Activated naive CD8-positive, alpha-beta T cell (primary cell): Measurements from ENCODE around the gene CYP27B1.

Experiments
- H3K27ac Mint-ChIP-seq: one replicate; pipeline ENCODE4 v1.8.0; 2021; ENCODE audit warnings: mixed read lengths
- H3K27me3 Mint-ChIP-seq: one replicate; pipeline ENCODE4 v1.8.0; 2021; ENCODE audit warnings: mixed read lengths
- H3K36me3 Mint-ChIP-seq: one replicate; pipeline ENCODE4 v1.8.0; 2021; ENCODE audit warnings: mixed read lengths
- H3K4me1 Mint-ChIP-seq: one replicate; pipeline ENCODE4 v1.8.0; 2021; ENCODE audit warnings: low read depth, mixed read lengths
- H3K4me3 Mint-ChIP-seq: one replicate; pipeline ENCODE4 v1.8.0; 2021; ENCODE audit warnings: mild to moderate bottlenecking, mixed read lengths
- H3K9me3 Mint-ChIP-seq: one replicate; pipeline ENCODE4 v1.8.0; 2021; ENCODE audit warnings: low read depth, mixed read lengths

CYP27B1 gene

GRCh38 chr12:57766464-57767304, at the start of gene CYP27B1:
Gene CYP27B1, minus strand, starts transcription at chr12:57767078. Its CDS starts 37 bp downstream, at chr12:57767041.
- peaks cover 13% of the 10 kb centered on the region for H3K36me3 Mint-ChIP-seq
- H3K27ac Mint-ChIP-seq, result peak within 1 kb of the TSS; percentile 72
- H3K4me1 Mint-ChIP-seq, result peaks cover 42% of the 10 kb centered on the region
- H3K4me3 Mint-ChIP-seq, result peak within 1 kb of the TSS; percentile 91
- no peaks in the 10 kb centered on the region for H3K9me3 Mint-ChIP-seq
- H3K27me3 Mint-ChIP-seq, result no peaks in the 10 kb centered on the region

GRCh38 chr12:57816001-57816854, 49.4 kb upstream of the CYP27B1 start:
- Mint-ChIP-seq H3K27ac (no peak overlapping the region), H3K4me3 (no peak overlapping the region), H3K36me3 (peaks cover 2% of the 10 kb centered on the region), H3K4me1 (peaks cover 6% of the 10 kb centered on the region), H3K9me3 (no peaks in the 10 kb centered on the region), H3K27me3 (no peaks in the 10 kb centered on the region)

GRCh38 chr12:57815177-57816000, 48.5 kb upstream of the CYP27B1 start:
- Mint-ChIP-seq H3K9me3 (no peaks in the 10 kb centered on the region), H3K27ac (peak overlapping the region; percentile 50), H3K4me3 (peak overlapping the region; percentile 69), H3K36me3 (peaks cover 2% of the 10 kb centered on the region), H3K27me3 (no peaks in the 10 kb centered on the region), H3K4me1 (peaks cover 6% of the 10 kb centered on the region)

GRCh38 chr12:57813971-57814772, 47.3 kb upstream of the CYP27B1 start:
- no peak overlapping the region for H3K27ac Mint-ChIP-seq
- H3K4me1 Mint-ChIP-seq, result peaks cover 6% of the 10 kb centered on the region
- peaks cover 2% of the 10 kb centered on the region for H3K36me3 Mint-ChIP-seq
- H3K9me3 Mint-ChIP-seq, result no peaks in the 10 kb centered on the region
- no peaks in the 10 kb centered on the region for H3K27me3 Mint-ChIP-seq
- H3K4me3 Mint-ChIP-seq, result no peak overlapping the region

GRCh38 chr12:57813111-57813970, 46.5 kb upstream of the CYP27B1 start:
- peaks cover 2% of the 10 kb centered on the region for H3K36me3 Mint-ChIP-seq
- no peaks in the 10 kb centered on the region for H3K27me3 Mint-ChIP-seq
- no peak overlapping the region for H3K27ac Mint-ChIP-seq
- H3K4me3 Mint-ChIP-seq, result no peak overlapping the region
- H3K4me1 Mint-ChIP-seq, result peaks cover 6% of the 10 kb centered on the region
- H3K9me3 Mint-ChIP-seq, result no peaks in the 10 kb centered on the region

- Mint-ChIP-seq H3K9me3 (no peaks in the 10 kb centered on the region), H3K27ac (no peak overlapping the region), H3K4me3 (no peak overlapping the region), H3K36me3 (peaks cover 2% of the 10 kb centered on the region), H3K27me3 (no peaks in the 10 kb centered on the region), H3K4me1 (peaks cover 5% of the 10 kb centered on the region)
Measured at GRCh38 chr12:57811028-57811755, 44.3 kb upstream of the CYP27B1 start.

- Mint-ChIP-seq H3K9me3 (no peaks in the 10 kb centered on the region), H3K27ac (no peak overlapping the region), H3K27me3 (no peaks in the 10 kb centered on the region), H3K36me3 (peaks cover 2% of the 10 kb centered on the region), H3K4me1 (peaks cover 5% of the 10 kb centered on the region), H3K4me3 (no peak overlapping the region)
Measured at GRCh38 chr12:57810450-57810849, 43.6 kb upstream of the CYP27B1 start.

- Mint-ChIP-seq H3K36me3 (peaks cover 2% of the 10 kb centered on the region), H3K4me3 (no peak overlapping the region), H3K27me3 (no peaks in the 10 kb centered on the region), H3K9me3 (no peaks in the 10 kb centered on the region), H3K4me1 (peaks cover under 1% of the 10 kb centered on the region), H3K27ac (no peak overlapping the region)
Measured at GRCh38 chr12:57809425-57809824, 42.5 kb upstream of the CYP27B1 start.

- no peak overlapping the region for H3K27ac Mint-ChIP-seq
- H3K36me3 Mint-ChIP-seq, result peaks cover 2% of the 10 kb centered on the region
- no peak overlapping the region for H3K4me3 Mint-ChIP-seq
- H3K4me1 Mint-ChIP-seq, result no peaks in the 10 kb centered on the region
- no peaks in the 10 kb centered on the region for H3K9me3 Mint-ChIP-seq
- no peaks in the 10 kb centered on the region for H3K27me3 Mint-ChIP-seq
Measured at GRCh38 chr12:57808351-57808750, 41.5 kb upstream of the CYP27B1 start.

GRCh38 chr12:57807285-57807684, 40.4 kb upstream of the CYP27B1 start:
- H3K36me3 Mint-ChIP-seq, result peaks cover 4% of the 10 kb centered on the region
- no peak overlapping the region for H3K27ac Mint-ChIP-seq
- no peaks in the 10 kb centered on the region for H3K9me3 Mint-ChIP-seq
- no peaks in the 10 kb centered on the region for H3K4me1 Mint-ChIP-seq
- no peak overlapping the region for H3K4me3 Mint-ChIP-seq
- no peaks in the 10 kb centered on the region for H3K27me3 Mint-ChIP-seq

- H3K27ac Mint-ChIP-seq, result no peak overlapping the region
- no peak overlapping the region for H3K4me3 Mint-ChIP-seq
- H3K4me1 Mint-ChIP-seq, result no peaks in the 10 kb centered on the region
- H3K36me3 Mint-ChIP-seq, result peaks cover 2% of the 10 kb centered on the region
- no peaks in the 10 kb centered on the region for H3K9me3 Mint-ChIP-seq
- H3K27me3 Mint-ChIP-seq, result no peaks in the 10 kb centered on the region
Measured at GRCh38 chr12:57806677-57807076, 39.8 kb upstream of the CYP27B1 start.

- Mint-ChIP-seq H3K36me3 (peaks cover 2% of the 10 kb centered on the region), H3K4me1 (no peaks in the 10 kb centered on the region), H3K27ac (no peak overlapping the region), H3K9me3 (no peaks in the 10 kb centered on the region), H3K4me3 (no peak overlapping the region), H3K27me3 (no peaks in the 10 kb centered on the region)
Measured at GRCh38 chr12:57803319-57803893, 36.5 kb upstream of the CYP27B1 start.
